PC-9 (cell line): Measurements from ENCODE around the gene HMX1. TPM values are rescaled to one million over a fixed set of nuclear protein-coding genes. Genes with fewer than 3 reads are reported as not detected.

ENCODE experiments used
- BruUV-seq: library from RNA; stranded (reverse); fragments of 400-500 nt; replicated peaks from 2 replicates; lab custom pipeline; 2021; lab: Mats Ljungman, UMichigan
- CTCF ChIA-PET: fragments of 300-600 bp; sonication (Branson Sonifier 250); formaldehyde crosslinking; loops from one replicate; lab custom pipeline; 2022; ENCODE audit warnings: antibody characterized with exemption; lab: Charles Lee
- POLR2A ChIA-PET: fragments of 300-600 bp; sonication (Branson Sonifier 250); formaldehyde crosslinking; loops from one replicate; lab custom pipeline; 2022; ENCODE audit warnings: antibody characterized with exemption; ENCODE audit not compliant: unreplicated experiment; lab: Charles Lee
- DNase-seq, 2 experiments: peaks; one replicate each; pipeline versions ENCODE4 v3.0.0 to v3.0.0-alpha.2; 2015 to 2022; ENCODE audit warnings: mixed read lengths in 1 of 2
- H2AFZ ChIP-seq: fragments of 200-600 bp; sonication (generic); 2 replicates; pipeline ENCODE4 v1.8.1; 2017; ENCODE audit warnings: antibody characterized with exemption
- H3F3A ChIP-seq: fragments of 200-600 bp; sonication (generic); 2 replicates; pipeline ENCODE4 v1.8.1; 2017; ENCODE audit warnings: antibody characterized with exemption, mild to moderate bottlenecking, low read depth; ENCODE audit not compliant: insufficient read depth
- H3K27ac ChIP-seq: fragments of 200-600 bp; sonication (generic); 2 replicates; pipeline ENCODE4 v1.6.1; 2016; ENCODE audit warnings: mixed run types
- H3K27me3 ChIP-seq: fragments of 200-600 bp; sonication (generic); 2 replicates; pipeline ENCODE4 v1.6.1; 2016; ENCODE audit warnings: low read depth, mixed run types; ENCODE audit not compliant: insufficient read depth
- H3K36me3 ChIP-seq: fragments of 200-600 bp; sonication (generic); 2 replicates; pipeline ENCODE4 v1.6.1; 2016; ENCODE audit warnings: low read depth, mixed run types
- H3K4me1 ChIP-seq: fragments of 200-600 bp; sonication (generic); replicated peaks from 2 replicates; pipeline ENCODE4 v1.6.1; 2016; ENCODE audit warnings: mixed run types; ENCODE audit not compliant: insufficient read depth
- H3K4me2 ChIP-seq: fragments of 200-600 bp; sonication (generic); 2 replicates; pipeline ENCODE4 v1.6.1; 2017; ENCODE audit warnings: mixed run types
- H3K4me3 ChIP-seq: fragments of 200-600 bp; sonication (generic); 2 replicates; pipeline ENCODE4 v1.6.1; 2016; ENCODE audit warnings: mixed run types
- H3K79me2 ChIP-seq: fragments of 200-600 bp; sonication (generic); 2 replicates; pipeline ENCODE4 v1.6.1; 2017; ENCODE audit warnings: low read depth, mixed run types
- H3K9me2 ChIP-seq: fragments of 200-600 bp; sonication (generic); 2 replicates; pipeline ENCODE4 v1.8.1; 2017; ENCODE audit warnings: mild to moderate bottlenecking; ENCODE audit not compliant: insufficient read depth
- H3K9me3 ChIP-seq: fragments of 200-600 bp; sonication (generic); 2 replicates; pipeline ENCODE4 v1.8.1; 2016; ENCODE audit warnings: low read depth; ENCODE audit not compliant: insufficient read depth
- H4K20me1 ChIP-seq: fragments of 200-600 bp; sonication (generic); 2 replicates; pipeline ENCODE4 v1.8.1; 2017; ENCODE audit not compliant: insufficient read depth
- CTCF ChIP-seq: fragments of 200-600 bp; sonication (generic); conservative IDR thresholded peaks from 2 replicates; pipeline ENCODE4 v1.6.1; 2017; ENCODE audit warnings: mixed run types, antibody characterized with exemption, mild to moderate bottlenecking, moderate library complexity
- EZH2 ChIP-seq: fragments of 200-600 bp; sonication (generic); IDR thresholded peaks from 2 replicates; pipeline ENCODE4 v1.8.0; 2017; ENCODE audit warnings: antibody characterized with exemption, low read depth
- intact Hi-C: fragments of 100-400 bp; cut with micrococcal nuclease; formaldehyde crosslinking; loops from one replicate; pipeline ENCODE4 v1.10.0; 2022; ENCODE audit not compliant: unreplicated experiment
- total RNA-seq: library from RNA; stranded (reverse); gene quantifications from 2 replicates; pipeline ENCODE4 v1.2.3, GENCODE V29; 2021

Gene HMX1
- total RNA-seq, 1 experiment from 2014 or later, result not detected

GRCh38 chr4:8894424-8894816 lies 22.8 kb upstream of the HMX1 start:
- Histone ChIP-seq H3K27ac (no peak overlapping the region), H3K4me2 (no peak overlapping the region), H2AFZ (no peak overlapping the region), H3K79me2 (no peaks in the 10 kb centered on the region), H3K4me1 (no peaks in the 10 kb centered on the region), H3K27me3 (peaks cover 48% of the 10 kb centered on the region), H3F3A (no peaks in the 10 kb centered on the region), H3K9me2 (no peaks in the 10 kb centered on the region), H4K20me1 (no peaks in the 10 kb centered on the region), H3K36me3 (no peaks in the 10 kb centered on the region), H3K4me3 (no peak overlapping the region), H3K9me3 (no peaks in the 10 kb centered on the region)
- intact Hi-C loops, result no loop called here
- DNase-seq, result no peak
- TF ChIP-seq EZH2, result no peak
- no peak for TF ChIP-seq CTCF
- BruUV-seq, result no TSS peak
- CTCF ChIA-PET, result no interaction called here
- POLR2A ChIA-PET, result no interaction called here

DNA sequence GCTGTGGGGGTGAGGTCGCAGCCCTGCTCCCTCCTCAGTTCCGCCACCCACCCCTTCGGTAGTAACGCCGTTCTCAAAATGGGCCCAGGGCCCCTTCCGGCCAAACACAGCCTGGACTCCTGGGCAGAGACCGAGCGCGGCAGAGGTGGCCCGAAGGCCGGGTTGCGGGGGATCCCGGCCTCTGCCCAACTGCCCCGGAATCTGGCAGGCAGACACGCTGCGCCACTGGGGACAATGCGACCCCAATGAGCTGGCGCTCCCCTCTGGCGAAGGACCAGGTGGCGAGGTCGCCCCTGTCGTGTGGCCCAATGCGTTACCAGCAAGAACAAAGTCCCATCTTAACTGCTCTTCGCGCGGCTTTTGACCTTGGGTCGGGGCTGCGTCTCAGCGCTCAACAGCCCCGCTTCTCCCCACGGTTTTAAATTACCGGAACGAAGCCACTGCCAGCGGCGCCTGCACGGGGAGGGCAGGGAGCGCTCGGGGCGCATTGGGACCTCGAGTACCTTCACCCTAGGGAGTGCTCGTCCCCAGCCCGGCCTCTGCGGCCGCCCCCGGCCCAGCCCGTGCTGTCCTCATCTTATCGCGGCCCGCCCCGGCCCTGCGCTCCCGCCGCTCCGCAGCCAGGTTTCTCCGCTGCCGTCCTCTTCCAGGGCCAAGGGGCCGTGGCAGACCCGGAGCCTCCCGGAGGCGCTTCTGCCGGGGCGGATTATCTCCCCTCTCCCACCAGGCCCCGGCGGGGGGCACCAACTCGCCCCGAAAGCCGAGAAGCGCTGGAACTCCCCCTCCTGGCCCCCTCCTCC lies 22.2 kb upstream of the HMX1 start:
- Histone ChIP-seq H3K27ac (no peak overlapping the region), H3K4me2 (no peak overlapping the region), H3K9me3 (no peaks in the 10 kb centered on the region), H3K36me3 (no peaks in the 10 kb centered on the region), H2AFZ (no peak overlapping the region), H3K4me1 (no peaks in the 10 kb centered on the region), H3K9me2 (no peaks in the 10 kb centered on the region), H3K27me3 (peaks cover 48% of the 10 kb centered on the region), H3K4me3 (no peak overlapping the region), H4K20me1 (no peaks in the 10 kb centered on the region), H3F3A (no peaks in the 10 kb centered on the region), H3K79me2 (no peaks in the 10 kb centered on the region)
- no peak for TF ChIP-seq EZH2
- no peak for TF ChIP-seq CTCF
- no TSS peak for BruUV-seq
- POLR2A ChIA-PET, result no interaction called here
- DNase-seq, result no peak
- intact Hi-C loops, result no loop called here
- CTCF ChIA-PET, result no interaction called here

- no peaks in the 10 kb centered on the region for H3K4me1 ChIP-seq
- ChIA-PET CTCF (no interaction called here), POLR2A (no interaction called here)
- intact Hi-C loops, result no loop called here
- no peak overlapping the region for H2AFZ ChIP-seq
- no peaks in the 10 kb centered on the region for H3F3A ChIP-seq
- no peaks in the 10 kb centered on the region for H4K20me1 ChIP-seq
- H3K36me3 ChIP-seq, result no peaks in the 10 kb centered on the region
- H3K9me2 ChIP-seq, result no peaks in the 10 kb centered on the region
- no peaks in the 10 kb centered on the region for H3K79me2 ChIP-seq
- DNase-seq, result no peak
- BruUV-seq, result no TSS peak
- H3K27me3 ChIP-seq, result peaks cover 46% of the 10 kb centered on the region
- no peak overlapping the region for H3K4me3 ChIP-seq
- H3K27ac ChIP-seq, result no peak overlapping the region
- TF ChIP-seq EZH2 (no peak), CTCF (no peak)
- no peak overlapping the region for H3K4me2 ChIP-seq
- H3K9me3 ChIP-seq, result no peaks in the 10 kb centered on the region
These were observed 21.6 kb upstream of the HMX1 start for GRCh38 chr4:8893227-8893623.
